HFF-Myc (cell line): ENCODE measurements around the gene RPS28.
"Not testable (repeated sequence)": the region's sequence is repeated elsewhere in the genome, so short reads cannot be mapped to it uniquely, and the experiment has no call there.

Experiments used
- DNase-seq: peaks from one replicate; pipeline ENCODE4 v3.0.0-alpha.2; 2011; ENCODE audit warnings: low read depth; ENCODE audit errors: extremely low read depth
- H3K4me3 ChIP-seq: replicated peaks from 2 replicates; pipeline ENCODE4 v1.5.1; 2011; ENCODE audit warnings: low read depth, mild to moderate bottlenecking, control low read depth, low read length
- TF ChIP-seq, protein P1 (sequence below): IDR thresholded peaks from 2 replicates; pipeline ENCODE4 v1.5.1; 2012; ENCODE audit warnings: mild to moderate bottlenecking, low read depth, low read length, control low read depth; ENCODE audit errors: missing control alignments

The RPS28 gene

DNA sequence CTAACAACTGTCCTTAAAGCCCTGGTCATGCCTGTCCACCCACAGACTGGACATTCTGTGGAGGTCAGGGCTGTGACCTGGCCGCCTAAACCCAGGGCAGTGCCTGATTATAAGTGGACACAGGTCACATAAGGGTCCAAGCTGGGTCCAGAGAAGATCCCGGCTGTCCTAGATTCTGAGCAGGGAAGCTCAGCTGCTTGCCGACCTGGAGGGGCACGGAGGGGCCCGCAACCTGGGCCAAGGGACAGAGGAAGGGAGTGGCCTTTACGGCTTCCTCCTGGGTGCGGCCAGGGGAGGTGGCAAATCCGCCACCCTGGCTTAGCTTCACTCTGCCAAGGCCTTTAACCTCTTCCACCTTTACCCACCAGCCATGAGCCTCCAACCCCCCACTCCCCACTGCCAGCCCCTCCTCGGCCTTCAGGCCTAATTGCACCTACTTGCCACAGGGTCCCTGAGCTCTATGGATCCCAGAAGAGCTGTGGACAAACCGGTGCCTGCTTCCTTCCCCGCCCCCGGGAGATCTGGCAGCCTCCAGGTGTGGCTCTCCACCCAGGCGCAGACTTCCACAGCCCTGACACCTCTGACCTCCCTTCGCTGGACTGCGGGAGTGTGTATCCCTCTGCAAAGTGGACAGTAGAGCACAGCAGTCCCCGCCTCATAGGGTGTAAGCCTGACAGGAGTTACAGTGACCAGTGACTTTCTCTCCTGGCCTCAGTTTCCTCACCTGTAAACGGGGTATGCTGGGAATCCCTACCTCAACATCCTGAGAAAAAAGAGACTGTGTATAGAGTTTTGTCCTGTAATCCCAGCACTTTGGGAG is 14.9 kb upstream of the RPS28 start:
- DNase-seq = no peak
- TF ChIP-seq, protein P1, sequence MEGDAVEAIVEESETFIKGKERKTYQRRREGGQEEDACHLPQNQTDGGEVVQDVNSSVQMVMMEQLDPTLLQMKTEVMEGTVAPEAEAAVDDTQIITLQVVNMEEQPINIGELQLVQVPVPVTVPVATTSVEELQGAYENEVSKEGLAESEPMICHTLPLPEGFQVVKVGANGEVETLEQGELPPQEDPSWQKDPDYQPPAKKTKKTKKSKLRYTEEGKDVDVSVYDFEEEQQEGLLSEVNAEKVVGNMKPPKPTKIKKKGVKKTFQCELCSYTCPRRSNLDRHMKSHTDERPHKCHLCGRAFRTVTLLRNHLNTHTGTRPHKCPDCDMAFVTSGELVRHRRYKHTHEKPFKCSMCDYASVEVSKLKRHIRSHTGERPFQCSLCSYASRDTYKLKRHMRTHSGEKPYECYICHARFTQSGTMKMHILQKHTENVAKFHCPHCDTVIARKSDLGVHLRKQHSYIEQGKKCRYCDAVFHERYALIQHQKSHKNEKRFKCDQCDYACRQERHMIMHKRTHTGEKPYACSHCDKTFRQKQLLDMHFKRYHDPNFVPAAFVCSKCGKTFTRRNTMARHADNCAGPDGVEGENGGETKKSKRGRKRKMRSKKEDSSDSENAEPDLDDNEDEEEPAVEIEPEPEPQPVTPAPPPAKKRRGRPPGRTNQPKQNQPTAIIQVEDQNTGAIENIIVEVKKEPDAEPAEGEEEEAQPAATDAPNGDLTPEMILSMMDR = no peak
- peak overlapping the region; percentile 68 for H3K4me3 ChIP-seq

GRCh38 chr19:8307400-8307964 is 13.8 kb upstream of the RPS28 start:
- H3K4me3 ChIP-seq = peak overlapping the region; percentile 68
- TF ChIP-seq, protein P1 = no peak
- no peak for DNase-seq

DNA sequence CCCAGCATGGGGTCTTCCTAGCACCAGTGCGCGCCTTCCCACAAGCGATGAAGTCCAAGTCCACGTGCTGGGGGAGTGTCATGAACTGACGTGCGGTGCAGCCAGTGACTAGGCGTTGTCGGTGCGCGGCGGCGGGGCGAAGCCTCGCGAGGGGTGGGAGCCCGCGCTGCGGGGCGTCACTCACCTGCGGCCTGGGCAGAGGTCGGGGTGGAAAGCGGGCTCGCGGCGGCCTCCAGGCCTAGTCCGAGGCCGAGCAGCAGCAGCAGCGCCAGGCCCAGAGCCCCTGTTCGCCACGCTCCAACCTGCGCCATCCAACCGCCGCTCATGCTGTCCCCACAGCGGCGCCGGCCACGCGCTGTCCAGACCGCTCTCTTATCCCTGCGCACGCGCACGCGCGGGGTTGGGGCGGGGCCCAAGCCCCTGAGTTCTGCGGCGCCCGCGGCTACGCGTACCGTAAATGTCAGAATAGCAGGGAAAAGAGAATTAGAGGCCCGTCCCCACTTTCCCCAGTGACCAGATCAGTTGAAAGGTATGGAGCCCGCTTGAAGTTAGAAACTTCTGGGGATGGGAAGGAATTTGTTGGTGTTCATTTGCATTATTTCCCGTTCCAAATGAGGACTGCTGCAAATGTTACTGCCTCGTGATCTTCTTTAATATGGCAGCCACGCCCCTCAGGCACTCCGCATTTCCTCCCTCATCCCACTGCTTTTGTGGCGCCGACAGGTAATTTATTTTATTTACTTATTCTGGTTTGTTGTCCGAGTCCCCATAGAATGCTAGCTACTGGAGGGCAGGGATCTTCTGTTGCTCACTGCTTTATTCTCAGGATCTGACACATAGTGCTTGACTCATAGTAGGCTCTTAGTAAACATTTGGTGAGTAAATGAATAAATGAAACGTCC is 13.1 kb upstream of the RPS28 start, which contains the start of gene CD320:
Gene CD320 (minus strand): TSS at position 394 of the 902 bp plus-strand sequence. CDS start 68 bp downstream, at position 326.
- peak; percentile 59 for DNase-seq
- H3K4me3 ChIP-seq = peak within 1 kb of the TSS; percentile 68
- TF ChIP-seq, protein P1 = no peak

GRCh38 chr19:8308891-8309291 is 12.4 kb upstream of the RPS28 start:
- DNase-seq = no peak
- TF ChIP-seq, protein P1 = no peak
- peak overlapping the region; percentile 68 for H3K4me3 ChIP-seq

DNA sequence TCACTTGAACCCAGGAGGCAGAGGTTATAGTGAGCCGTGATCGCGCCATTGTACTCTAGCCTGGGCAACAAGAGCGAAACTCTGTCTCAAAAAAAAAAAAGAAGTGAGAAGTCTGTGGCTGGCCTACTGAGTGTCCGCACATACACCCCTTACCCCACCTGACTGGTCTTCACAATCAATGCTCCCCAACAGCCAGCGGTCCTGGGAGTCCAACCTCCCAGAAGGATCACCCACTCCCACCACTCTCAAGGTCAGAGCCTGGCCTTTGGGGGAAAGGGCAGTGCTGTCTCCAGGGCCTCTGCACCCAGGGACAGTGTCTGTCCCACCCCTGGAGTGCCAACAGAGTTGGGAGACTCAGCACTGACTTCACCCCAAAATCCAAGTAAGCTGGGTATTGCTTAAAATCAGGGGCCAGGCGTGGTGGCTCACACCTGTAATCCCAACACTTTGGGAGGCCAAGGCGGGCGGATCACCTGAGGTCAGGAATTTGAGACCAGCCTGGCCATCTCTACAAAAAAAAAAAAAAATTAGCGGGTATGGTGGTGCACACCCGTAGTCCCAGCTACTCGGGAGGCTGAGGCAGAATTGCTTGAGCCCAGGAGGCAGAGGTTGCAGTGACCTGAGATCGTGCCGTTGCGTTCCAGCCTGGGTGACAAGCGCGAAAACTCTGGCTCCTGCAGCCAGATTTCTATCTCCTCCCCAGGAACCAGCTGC is 10.8 kb upstream of the RPS28 start:
- TF ChIP-seq, protein P1 = no peak
- DNase-seq = no peak
- H3K4me3 ChIP-seq = no peak overlapping the region

DNA sequence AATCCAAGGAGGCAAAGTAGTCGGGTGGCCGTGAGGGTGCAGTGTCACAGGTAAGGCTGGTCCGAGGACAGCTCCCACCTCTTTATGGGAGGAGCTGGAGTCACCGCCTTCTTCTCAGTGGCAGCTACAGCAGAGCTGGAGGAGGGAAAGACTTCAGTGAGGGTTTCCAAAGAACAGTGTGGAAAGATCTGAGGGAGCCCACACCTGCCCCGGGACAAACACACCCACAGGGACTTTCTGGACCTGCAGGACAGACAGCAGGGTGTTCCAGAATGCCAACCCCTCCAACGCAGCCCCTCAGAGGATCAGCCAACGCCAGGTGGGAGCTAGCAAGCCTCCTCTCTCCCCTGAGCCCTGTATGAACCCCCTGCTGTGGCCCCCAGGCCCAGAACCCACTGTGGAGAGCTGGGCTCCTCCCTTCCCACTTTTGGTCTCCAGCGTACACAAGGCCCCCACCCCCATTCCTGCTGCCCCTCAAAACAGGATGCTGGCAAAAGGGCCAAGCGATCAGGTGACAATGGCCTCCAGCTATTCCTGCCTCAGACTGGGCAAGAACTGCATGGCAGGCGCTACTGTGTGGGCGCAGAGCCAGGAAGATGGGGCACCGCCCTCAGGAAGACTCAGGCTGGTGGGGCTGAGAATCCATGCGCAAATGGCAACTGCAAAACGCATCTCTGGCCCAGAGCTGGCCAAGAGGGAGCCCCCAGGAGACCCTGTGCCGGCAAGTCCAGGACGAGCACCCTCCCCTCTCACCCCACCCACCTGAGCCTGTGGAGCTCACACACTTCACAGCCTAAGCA is 9.6 kb upstream of the RPS28 start:
- TF ChIP-seq, protein P1 = no peak
- no peak for DNase-seq
- H3K4me3 ChIP-seq = no peak overlapping the region

DNA sequence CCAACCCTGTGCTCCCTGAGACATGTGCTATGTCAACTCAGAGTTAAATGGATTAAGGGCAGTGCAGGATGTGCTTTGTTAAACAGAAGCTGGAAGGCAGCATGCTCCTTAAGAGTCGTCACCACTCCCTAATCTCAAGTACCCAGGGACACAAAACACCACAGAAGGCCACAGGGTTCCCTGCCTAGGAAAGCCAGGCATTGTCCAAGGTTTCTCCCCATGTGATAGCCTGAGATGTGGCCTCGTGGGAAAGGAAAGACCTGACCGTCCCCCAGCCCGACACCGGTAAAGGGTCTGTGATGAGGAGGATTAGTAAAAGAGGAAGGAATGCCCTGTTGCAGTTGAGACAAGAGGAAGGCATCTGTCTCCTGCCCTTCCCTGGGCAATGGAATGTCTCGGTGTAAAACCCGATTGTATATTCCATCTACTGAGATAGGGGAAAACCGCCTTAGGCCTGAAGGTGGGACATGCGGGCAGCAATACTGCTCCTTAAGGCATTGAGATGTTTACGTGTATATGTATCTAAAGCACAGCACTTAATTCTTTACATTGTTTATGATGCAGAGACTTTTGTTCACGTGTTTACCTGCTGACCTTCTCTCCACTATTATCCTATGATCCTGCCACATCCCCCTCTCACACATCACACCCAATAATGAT is 6.2 kb upstream of the RPS28 start:
- H3K4me3 ChIP-seq, DNase-seq: not testable (repeated sequence)
